ENCODE data around the gene DDX56.
A peak's percentile ranks its signal among the peaks of the same experiment; 100 is the strongest.
"Not testable (repeated sequence)": the region's sequence is repeated elsewhere in the genome, so short reads cannot be mapped to it uniquely, and the experiment has no call there.

The DDX56 gene, protein sequence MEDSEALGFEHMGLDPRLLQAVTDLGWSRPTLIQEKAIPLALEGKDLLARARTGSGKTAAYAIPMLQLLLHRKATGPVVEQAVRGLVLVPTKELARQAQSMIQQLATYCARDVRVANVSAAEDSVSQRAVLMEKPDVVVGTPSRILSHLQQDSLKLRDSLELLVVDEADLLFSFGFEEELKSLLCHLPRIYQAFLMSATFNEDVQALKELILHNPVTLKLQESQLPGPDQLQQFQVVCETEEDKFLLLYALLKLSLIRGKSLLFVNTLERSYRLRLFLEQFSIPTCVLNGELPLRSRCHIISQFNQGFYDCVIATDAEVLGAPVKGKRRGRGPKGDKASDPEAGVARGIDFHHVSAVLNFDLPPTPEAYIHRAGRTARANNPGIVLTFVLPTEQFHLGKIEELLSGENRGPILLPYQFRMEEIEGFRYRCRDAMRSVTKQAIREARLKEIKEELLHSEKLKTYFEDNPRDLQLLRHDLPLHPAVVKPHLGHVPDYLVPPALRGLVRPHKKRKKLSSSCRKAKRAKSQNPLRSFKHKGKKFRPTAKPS

DNA sequence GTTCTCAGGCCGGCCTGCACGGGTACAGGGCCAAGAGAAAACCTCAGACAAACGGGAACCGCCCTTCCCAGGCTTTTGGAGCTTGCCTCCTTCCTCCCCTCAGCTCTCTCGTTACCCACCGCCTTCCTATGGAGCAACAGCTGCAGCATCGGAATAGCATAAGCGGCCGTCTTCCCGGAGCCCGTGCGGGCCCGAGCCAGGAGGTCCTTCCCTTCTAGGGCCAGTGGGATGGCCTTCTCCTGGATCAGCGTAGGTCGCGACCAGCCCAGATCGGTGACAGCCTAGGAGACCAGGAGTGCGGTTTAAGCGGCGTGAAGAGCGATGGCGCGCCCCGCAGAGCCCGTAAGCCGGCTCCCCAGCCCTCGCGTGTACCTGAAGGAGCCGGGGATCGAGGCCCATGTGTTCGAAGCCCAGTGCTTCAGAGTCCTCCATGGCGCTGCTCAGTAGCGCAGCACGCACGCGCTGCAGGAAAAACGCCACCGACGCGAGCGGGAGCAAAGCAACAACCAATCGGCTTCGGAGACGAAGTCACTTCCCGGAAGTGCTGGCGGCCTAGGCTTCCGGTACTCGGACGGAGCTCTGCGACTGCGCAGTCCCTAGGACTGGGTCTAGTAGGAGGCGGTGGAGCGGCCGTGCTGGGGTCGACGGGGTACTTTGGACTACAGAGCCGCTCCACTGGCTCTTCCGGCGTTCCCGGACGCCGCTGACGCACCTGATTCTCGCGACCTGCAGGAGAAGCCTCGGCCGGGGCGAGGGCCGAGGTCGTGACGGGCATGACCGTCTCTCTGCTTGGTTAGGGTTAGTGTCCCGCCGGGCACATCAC lies at the start of gene DDX56:
TSS of gene DDX56 (minus strand) at position 445 of the 823 bp plus-strand sequence. CDS start at position 432, 13 bp downstream.
- peak; percentile 97 for DNase-seq

DNA sequence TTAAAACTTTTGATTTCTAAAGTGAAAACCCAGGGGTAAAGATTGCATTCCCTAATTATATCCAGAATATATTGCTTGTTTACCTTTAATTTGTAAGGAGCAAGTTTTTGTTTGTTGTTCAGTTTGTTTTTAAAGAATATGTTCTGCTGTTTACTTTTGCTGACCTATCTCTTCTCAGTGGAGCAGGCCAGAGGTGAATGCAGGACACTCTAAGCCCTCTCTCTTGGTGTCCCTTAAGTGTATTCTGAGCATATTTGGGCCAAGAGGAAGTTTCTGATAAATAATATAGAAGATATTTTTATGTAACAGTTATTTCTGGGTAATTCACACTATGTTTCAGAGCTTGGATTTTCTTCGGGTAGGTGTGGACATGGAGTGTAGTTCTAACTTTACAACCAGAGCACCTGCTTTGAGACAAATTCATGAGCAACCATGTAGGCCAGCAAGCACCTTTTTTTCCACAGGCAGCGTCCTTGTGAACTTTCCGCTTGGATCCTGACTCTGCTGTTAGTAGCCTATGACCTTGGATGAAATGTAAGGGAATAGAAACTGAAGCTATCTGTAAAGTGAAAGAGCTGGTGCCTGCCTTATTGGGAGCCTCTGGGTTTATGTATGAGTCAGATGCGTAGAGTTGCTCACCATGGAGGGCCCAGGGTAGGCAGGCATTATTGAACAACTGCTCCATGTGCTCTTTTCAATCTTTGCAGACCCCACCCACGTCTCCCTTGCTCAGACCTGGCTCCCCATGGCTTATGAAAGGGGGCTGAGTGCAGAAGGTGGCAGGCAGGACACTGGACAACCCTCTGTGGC lies 48.8 kb upstream of the DDX56 start:
- DNase-seq, result no peak

DNA sequence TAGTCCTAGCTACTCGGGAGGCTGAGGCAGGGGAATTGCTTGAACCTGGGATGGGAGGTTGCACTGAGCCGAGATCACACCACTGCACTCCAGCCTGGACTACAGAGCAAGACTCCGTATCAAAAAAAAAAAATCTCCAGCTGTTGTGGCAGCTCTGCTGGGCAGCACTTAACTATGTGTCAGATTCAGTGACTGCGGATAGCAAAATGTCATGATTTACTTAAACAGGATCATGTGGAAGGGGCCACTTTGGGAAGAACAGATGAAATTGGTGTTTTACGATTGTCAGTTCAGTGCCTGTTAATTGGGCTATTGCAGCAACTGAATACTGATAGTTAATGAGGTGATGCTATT lies 48.0 kb upstream of the DDX56 start:
- no peak for DNase-seq

DNA sequence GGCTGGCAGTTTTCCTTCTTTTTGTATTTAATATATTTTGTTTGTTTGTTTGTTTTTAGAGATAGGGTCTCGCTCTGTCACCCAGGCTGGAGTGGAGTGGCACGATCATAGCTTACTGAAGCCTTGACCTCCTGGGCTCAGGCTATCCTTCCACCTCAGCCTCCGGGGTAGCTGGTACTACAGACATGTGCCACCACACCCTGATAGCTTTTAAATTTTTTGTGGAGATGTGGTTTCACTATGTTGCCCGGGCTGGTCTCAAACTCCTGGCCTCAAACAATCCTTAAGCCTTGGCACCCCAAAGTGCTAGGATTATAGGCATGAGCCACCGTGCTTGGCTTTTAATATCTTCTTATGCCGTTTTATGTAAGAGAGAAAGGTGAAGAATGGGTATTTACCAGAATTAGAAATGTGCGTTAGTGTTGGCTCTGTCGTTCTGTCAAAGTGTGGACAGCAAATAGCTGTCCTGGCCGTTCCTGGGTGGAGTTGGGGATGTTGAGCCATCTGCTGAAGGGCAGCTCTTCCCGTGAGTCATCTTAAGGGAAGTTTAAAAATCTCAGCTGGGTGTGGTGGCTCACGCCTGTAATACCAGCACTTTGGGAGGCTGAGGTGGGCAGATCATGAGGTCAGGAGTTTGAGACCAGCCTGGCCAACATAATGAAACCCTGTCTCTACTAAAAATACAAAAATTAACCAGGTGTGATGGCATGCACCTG lies 47.5 kb upstream of the DDX56 start:
- no peak for DNase-seq

DNA sequence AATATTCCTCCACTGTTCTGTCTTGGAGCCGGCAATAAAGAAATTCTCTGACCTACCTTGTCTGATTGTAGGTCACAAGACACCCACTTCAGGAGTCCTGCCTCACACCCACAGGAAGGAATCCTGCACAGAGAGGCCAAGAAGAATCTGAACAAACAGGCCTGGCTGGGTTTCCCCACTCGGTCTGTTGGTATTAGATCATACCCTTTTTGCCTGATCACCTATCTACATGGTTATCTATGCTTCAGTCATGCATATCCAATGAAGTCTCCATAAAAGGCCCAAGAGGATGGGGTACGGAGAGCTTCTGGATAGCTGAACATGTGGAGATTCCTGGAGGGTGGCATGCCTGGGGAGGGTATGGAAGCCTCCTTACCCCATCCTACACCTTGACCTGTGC lies 45.0 kb upstream of the DDX56 start:
- DNase-seq, result peak; percentile 27

DNA sequence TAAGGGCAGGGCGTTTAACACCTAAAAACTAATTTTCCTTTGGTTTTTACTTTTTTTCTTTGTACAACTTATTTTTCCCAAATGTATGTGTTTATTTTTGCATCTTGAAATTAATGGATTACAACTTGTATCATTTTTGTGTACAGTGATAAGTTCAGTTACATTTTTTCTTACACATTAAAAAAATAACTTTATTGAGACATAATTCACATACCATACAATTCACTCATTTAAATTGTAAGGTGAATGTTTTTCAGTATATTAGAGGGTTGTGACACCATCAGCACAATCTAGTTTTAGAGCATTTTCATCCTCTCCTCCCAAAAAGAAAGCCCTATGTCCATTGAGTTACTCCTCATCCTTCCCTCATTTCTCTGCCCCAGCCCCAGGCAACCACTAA lies 44.3 kb upstream of the DDX56 start:
- DNase-seq, result no peak

DNA sequence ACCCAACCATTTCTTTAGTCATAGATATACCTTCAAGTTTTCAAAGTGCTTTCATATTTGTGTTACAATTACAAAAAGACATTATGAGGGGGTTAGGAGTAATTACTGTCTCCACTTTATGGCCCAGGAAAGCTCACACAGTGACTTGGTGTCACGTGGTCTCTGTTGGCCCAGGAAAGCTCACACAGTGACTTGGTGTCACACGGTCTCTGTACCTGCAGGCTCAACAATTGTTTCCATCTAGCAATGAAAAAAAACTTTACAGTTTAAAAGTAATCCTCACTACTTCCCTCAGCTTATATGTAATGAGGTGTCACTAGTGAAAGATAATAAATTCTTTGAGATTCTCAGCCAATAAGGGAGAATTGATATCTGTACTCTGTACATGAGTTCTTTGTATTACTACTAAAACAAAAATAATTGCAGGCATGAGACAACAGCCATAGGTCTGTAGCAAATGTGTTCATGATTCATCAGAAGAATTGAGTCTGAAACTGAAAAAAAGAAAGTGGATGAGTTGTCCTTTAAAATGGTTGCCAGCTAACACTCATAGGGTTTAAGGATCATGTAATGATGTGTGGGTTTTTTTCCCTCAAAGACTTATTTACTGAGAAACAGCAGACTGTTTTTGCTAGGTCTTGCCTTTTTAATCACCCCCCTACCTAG lies 43.6 kb upstream of the DDX56 start:
- DNase-seq, result no peak

DNA sequence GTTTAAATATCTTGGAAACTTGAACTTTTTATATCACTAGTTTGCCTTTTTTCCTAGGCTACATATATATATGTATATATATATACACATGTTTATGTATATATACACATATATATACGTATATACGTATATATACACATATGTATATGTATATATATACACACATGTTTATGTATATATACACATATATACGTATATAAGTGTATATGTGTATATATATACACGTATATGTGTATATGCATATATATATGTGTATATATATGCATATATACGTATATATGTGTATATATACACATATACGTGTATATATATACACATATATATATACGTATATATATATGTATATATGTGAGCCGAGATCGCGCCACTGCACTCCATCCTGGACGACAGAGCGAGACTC lies 42.8 kb upstream of the DDX56 start:
- no peak for DNase-seq

DNA sequence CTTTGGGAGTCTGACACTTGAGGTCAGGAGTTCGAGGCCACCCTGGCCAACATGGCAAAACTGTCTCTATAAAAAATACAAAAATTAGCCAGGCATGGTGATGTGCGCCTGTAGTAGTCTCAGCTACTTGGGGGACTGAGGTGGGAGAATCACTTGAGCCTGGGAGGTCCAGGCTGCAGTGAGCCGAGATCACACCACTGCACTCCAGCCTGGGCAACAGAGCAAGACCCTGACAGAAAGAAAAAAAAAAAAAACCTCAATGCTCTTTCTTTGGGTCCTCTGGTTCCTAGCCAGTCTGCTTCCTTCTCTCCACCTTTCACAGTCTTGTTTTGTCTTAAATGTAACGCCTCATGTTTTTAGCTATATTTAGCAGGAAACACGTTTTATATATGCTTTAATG lies 42.1 kb upstream of the DDX56 start:
- DNase-seq, result no peak

DNA sequence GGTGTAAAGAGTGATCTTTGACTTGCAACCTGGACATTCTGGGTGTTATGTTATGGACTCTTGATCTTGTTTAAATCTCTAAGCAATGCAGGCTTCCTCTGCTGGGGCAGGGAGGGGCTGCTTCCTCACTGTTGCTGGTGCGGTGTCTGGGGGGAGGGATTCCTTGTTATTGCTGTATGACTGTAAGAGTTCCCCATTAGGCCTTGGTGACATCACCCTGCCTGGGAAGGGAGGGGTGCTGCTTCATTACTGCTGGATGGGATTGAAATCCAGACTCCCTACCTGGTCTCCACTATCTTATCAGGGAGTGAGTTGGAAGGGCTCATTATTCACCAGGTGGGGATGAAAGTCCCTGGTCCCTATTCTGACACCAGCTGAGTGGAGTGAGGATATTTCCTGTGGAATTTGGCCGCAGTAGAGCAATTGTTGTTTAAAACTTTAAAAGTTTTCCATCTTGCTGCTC lies 41.5 kb upstream of the DDX56 start:
- DNase-seq, result no peak

DNA sequence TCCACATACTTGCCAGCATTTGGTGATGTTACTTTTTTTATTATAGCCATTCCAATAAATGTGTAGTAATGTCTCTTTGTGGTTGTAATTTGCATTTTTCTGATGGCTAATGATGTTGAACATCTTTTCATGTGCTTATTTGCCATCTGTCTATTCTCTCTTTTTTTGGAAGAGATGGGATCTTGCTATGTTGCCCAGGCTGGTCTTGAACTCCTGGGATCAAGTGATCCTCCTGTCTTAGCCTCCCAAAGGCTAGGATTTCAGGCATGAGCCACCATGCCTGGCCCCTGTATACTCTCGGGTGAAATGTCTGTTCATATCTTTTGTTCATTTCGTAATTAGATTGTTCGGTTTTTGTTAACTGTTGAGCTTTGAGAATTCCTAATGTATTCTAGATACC lies 36.1 kb upstream of the DDX56 start:
- DNase-seq, result no peak

DNA sequence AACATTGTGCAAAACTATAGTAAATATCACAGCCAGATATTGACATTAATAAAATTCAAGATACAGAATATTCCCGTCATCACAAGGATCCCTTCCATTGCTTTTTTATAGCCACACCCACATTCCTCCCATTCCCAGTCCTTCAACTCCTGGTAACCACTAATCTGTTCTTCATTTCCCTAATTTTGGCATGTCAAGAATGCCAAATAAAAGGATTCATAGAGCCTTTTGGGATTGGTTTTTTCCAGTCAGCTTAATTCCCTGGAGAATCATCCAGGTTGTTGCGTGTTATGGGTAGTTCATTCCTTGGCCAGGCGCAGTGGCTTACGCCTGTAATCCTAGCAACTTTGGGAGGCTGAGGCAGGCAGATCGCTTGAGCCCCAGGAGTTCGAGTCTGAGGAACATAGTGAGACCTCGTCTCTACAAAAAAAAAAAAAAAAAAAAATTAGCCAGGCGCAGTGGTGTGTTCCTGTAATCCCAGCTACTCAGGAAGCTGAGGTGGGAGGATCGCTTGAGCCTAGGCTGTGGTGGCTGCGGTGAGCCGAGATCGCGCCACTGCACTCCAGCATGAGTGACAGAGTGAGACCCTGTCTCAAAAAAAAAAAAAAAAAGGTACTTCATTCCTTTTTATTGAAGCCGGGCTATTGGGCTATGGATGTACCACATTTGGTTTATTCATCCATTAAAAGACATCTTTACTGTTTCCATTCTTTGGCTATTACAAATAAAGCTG lies 35.4 kb upstream of the DDX56 start:
- DNase-seq, result no peak

DNA sequence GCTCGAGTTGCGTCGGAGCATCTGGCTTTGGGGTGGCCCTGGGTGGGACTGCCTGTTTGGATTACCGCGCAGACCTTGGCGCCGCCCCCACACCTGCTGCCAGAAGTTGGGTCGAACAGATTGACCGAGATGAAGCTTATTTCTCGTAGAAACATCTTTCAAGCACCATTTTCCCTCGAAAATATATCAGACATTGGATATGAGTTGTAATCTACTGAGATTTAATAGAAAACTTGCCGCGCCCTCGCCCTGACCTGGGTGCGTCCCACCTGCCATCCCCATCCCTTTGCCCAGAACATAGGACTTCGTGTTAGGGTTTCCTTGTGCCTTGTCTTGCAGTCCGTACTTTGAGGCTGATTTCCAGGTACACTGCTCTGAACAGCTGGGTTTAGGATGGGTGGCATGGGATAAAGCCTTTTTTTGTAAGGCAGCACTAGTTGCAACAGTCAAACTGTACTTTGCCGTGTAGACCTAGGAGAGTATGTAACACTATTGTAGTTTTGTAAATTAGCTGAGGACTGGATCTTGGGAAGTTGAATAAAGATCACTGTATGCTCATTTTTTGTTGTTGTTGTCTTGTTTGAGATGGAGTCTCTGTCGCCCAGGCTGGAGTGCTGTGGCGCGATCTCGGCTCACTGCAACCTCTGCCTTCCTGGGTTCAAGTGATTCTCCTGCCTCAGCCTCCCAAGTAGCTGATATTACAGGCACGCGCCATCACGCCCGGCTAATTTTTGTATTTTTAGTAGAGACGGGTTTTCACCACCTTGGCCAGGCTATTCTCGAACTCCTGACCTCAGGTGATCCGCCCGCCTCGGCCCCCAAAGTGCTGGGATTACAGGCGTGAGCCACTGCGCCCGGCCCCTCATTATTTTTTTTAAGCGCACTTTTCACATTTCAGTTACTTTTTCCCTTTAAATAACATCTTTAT lies 33.7 kb upstream of the DDX56 start:
- DNase-seq, result peak; percentile 60

DNA sequence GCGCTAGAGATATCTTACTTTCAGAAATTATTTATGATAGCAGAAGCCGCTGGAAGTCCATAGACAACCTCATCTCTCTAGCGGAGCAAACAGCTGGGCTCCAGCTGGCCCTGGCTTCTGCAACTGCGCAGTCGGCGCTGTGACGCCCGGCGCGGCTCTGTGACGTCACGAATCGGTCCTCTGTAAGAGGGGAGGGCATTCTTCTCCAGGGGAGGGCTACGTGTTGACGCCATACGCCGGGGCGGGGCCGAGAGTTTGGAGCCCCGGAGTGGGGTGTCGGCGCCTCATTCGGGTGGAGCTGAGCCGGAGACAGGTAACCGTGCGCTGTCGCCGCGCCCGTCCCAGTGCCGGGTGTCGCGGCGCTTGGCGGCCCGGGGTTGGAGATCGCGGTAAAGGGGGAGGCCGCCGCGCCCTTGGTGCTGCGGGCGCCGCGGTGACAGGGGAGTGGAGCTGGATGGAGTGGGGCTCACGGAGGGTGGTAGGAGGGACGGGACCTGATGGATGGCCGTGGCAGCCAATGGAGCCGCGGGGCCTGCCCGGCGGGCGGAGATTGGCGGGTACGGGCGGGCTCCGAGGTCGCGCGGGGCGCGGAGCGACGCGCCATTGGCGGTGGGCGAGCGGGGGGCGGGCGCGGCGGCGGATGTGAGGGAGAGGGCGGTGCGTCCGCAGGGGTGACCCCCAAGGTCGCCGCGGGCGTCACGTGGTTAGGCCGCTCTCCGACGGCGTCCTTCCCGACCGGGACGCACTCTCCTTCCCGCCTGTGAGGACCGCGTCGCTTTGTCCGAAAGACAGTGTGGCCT lies 32.8 kb upstream of the DDX56 start, which contains the start of gene OGDH:
TSS of gene OGDH (plus strand) at position 287 of the 800 bp plus-strand sequence. CDS start 17,717 bp downstream, outside the sequence.
- DNase-seq, result peak; percentile 99

DNA sequence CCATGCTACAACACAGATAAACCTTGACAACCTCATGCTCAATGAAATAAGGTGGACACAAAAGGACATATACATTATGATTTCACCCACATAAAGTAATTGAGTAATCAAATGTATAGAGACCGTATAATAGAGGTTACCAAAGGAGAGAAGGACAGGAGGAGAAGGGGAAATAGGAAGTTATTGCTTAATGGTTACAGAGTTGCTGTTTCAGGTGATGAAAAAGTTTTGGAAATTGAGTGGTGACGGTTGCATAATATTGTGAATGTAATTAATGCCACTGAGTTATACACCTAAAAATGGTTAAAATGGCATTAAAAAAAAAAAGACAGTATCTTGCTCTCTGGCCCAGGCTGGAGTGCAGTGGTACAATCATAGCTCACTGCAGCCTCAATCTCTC lies 31.2 kb upstream of the DDX56 start:
- DNase-seq, result no peak

DNA sequence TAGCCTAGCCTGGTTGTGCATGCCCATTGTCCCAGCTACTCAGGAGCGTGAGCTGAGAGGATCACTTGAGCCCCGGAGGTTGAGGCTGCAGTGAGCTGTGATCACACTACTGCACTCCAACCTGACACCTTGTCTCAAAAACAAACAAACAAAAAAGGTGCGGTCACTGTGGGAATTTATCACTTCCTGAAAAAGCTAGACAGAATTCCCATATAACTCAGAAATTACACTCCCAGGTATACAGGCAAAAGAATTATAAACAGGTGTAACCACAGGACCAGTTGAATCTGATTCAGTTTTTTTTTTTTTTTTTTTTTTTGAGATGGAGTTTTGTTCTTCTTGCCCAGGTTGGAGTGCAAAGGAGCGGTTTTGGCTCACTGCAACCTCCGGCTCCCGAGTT lies 29.5 kb upstream of the DDX56 start:
- no peak for DNase-seq

DNA sequence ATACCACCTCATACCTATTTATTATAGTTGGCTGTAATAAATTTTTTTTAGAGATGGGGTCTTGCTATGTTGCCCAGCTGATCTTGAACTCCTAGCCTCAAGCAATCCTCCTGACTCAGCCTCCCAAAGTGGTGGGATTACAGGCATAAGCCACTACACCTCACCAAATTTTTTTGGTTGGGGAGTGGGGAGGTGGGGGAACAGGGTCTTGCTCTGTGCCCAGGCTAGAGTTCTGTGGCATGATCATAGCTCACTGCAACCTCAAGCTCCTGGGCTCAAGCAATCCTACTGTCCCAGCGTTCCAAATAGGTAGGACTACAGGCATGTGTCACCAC lies 28.8 kb upstream of the DDX56 start:
- DNase-seq, result no peak

DNA sequence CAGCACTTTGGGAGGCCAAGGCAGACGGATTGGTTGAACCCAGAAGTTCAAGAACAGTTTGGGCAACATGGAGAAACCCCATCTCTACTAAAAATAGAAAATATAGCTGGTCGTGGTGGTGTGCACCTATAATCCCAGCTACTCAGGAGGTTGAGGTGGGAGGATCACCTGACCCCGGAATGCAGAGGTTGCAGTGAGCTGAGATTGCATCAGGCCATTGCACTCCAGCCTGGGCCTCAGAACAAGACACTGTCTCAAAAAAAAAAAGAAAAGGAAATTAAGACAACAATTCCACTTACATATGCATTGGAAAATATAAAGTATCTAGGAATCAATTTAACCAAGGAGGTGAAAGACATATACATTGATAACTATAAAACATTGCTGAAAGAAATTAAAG lies 25.5 kb upstream of the DDX56 start:
- DNase-seq, result no peak

DNA sequence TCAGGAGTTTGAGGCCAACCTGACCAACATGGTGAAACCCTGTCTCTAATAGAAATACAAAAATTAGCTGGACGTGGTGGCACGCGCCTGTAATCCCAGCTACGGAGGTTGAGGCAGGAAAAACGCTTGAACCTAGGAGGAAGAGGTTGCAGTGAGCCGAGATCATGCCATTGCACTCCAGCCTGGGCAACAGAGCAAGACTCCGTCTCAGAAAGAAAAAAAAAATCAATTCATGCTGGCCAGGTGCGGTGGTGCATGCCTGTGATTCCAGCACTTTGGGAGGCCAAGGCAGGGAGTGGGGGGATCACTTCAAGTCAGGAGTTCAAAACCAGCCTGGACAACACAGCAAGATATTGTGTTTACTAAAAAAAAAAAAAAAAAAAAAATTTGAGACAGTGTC lies 23.5 kb upstream of the DDX56 start:
- DNase-seq, result not testable (repeated sequence)

Data from DMS79 treated with DMSO at 0.1 percent for 48 hours (cell line).